ENCODE data around the gene ZBTB7A.

The ZBTB7A gene

GRCh38 chr19:4035582-4035981 lies 31.1 kb downstream of the ZBTB7A start:
- peak; percentile 27 for DNase-seq (ENCODE audit: low read depth)

- DNase-seq (ENCODE audit: low read depth), result no peak
Measured at GRCh38 chr19:4035018-4035566, 31.6 kb downstream of the ZBTB7A start.

- DNase-seq (ENCODE audit: low read depth), result no peak
Measured at GRCh38 chr19:4034048-4035017, 32.4 kb downstream of the ZBTB7A start.

- DNase-seq (ENCODE audit: low read depth), result no peak
Measured at GRCh38 chr19:4033028-4033956, 33.4 kb downstream of the ZBTB7A start.

- DNase-seq (ENCODE audit: low read depth), result no peak
Measured at GRCh38 chr19:4032436-4032835, 34.3 kb downstream of the ZBTB7A start.

- no peak for DNase-seq (ENCODE audit: low read depth)
Measured at GRCh38 chr19:4031420-4031819, 35.3 kb downstream of the ZBTB7A start.

- no peak for DNase-seq (ENCODE audit: low read depth)
Measured at GRCh38 chr19:4030981-4031380, 35.7 kb downstream of the ZBTB7A start.

GRCh38 chr19:4030552-4030951 lies 36.1 kb downstream of the ZBTB7A start:
- no peak for DNase-seq (ENCODE audit: low read depth)

- no peak for DNase-seq (ENCODE audit: low read depth)
Measured at GRCh38 chr19:4029247-4029614, 37.5 kb downstream of the ZBTB7A start.

- DNase-seq (ENCODE audit: low read depth), result no peak
Measured at GRCh38 chr19:4028334-4029246, 38.1 kb downstream of the ZBTB7A start.

- no peak for DNase-seq (ENCODE audit: low read depth)
Measured at GRCh38 chr19:4027146-4027545, 39.6 kb downstream of the ZBTB7A start.

GRCh38 chr19:4025317-4025716 lies 41.4 kb downstream of the ZBTB7A start:
- DNase-seq (ENCODE audit: low read depth), result no peak

- DNase-seq (ENCODE audit: low read depth), result no peak
Measured at GRCh38 chr19:4023600-4024398, 42.9 kb downstream of the ZBTB7A start.

- no peak for DNase-seq (ENCODE audit: low read depth)
Measured at GRCh38 chr19:4019578-4019977, 47.1 kb downstream of the ZBTB7A start.

GRCh38 chr19:4018775-4019504 lies 47.8 kb downstream of the ZBTB7A start:
- DNase-seq (ENCODE audit: low read depth), result no peak

GRCh38 chr19:4018140-4018613 lies 48.5 kb downstream of the ZBTB7A start:
- no peak for DNase-seq (ENCODE audit: low read depth)

- no peak for DNase-seq (ENCODE audit: low read depth)
Measured at GRCh38 chr19:4016903-4017638, 49.6 kb downstream of the ZBTB7A start.

GRCh38 chr19:4016486-4016885 lies 50.2 kb downstream of the ZBTB7A start:
- DNase-seq (ENCODE audit: low read depth), result no peak

Data from amniotic epithelial cell (primary cell).